GM12891 (cell line): Measurements from ENCODE around the gene TPM1.

Source experiments
- DNase-seq: peaks from one replicate; pipeline ENCODE4 v3.0.0; 2011; ENCODE audit warnings: low spot score; ENCODE audit not compliant: insufficient read length
- FAIRE-seq: peaks from 2 replicates; lab custom pipeline; 2011; peaks lifted over from hg19 to GRCh38; lab: Jason Lieb, UNC
- PAX5 ChIP-seq: IDR thresholded peaks from 2 replicates; pipeline ENCODE4 v1.6.1; 2011; ENCODE audit warnings: low read length, moderate library complexity, mild to moderate bottlenecking; ENCODE audit not compliant: insufficient read depth, severe bottlenecking
- POLR2A ChIP-seq: IDR thresholded peaks from 2 replicates; pipeline ENCODE4 v1.6.1; 2011; ENCODE audit warnings: low read depth, low read length, control low read depth
- POLR2AphosphoS5 ChIP-seq: IDR thresholded peaks from 2 replicates; pipeline ENCODE4 v1.6.1; 2011; ENCODE audit warnings: low read depth, low read length, control low read depth
- POU2F2 ChIP-seq: IDR thresholded peaks from 2 replicates; pipeline ENCODE4 v1.6.1; 2011; ENCODE audit warnings: low read depth, mild to moderate bottlenecking, control low read depth, low read length, moderate library complexity
- SPI1 ChIP-seq: IDR thresholded peaks from 2 replicates; pipeline ENCODE4 v1.6.1; 2011; ENCODE audit warnings: low read depth, low read length, control low read depth
- TAF1 ChIP-seq: IDR thresholded peaks from 2 replicates; pipeline ENCODE4 v1.6.1; 2011; ENCODE audit warnings: low read depth, low read length, control low read depth

Gene TPM1

GRCh38 chr15:63109498-63109897 lies 67.0 kb downstream of the TPM1 start:
- TF ChIP-seq TAF1: no peak
- TF ChIP-seq POLR2A: no peak
- no peak for TF ChIP-seq PAX5
- TF ChIP-seq POLR2AphosphoS5: no peak
- no peak for FAIRE-seq
- no peak for DNase-seq

DNA sequence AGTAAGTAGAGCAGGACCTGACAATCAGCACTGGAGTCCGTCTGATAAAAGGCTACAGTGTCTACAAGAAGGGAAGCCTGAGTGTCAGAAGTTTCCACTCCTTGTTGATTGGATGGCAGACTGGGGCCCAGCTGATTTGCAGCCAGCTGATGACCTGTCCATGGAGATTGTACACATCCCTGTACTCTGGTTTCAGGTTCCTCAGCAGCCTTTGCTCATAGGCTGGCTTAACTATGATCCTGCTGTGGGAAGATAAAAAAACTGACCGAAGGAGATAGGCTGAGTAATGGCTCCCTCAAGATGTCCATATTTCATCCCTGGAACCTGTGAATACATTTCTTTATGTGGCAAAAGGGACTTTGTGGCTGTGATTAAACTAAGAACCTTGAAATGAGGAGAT lies 67.4 kb downstream of the TPM1 start:
- no peak for DNase-seq
- FAIRE-seq: no peak
- TF ChIP-seq PAX5 (no peak), SPI1 (no peak), POLR2AphosphoS5 (no peak), TAF1 (no peak), POLR2A (no peak), POU2F2 (no peak)

DNA sequence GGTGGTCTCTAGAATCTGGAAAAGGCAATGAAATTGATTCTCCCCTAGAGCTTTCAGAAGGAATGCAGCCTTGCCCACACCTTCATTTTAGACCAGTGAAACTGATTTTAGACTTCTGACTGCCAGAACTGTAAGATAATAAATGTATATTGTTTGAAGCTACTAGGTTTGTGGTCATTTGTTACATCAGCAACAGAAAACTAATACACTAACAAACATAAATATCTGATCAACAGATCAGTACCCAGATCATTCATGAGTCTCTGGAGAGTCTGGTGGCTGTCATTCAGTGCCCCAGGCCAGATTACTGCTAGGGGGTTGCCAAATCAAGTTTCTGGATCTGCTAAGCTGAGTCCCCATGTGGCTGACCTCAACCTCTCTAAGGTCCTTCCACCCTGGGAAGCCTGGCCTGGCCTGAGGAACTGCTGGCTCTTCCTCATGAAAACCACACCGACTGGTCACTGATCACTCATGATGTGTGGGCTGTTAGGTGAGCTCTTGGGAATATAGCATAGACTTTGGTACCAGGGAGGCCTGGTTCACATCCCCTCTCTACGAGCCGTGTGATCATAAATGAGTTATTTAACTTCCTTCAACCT lies 68.0 kb downstream of the TPM1 start:
- DNase-seq (no peak), FAIRE-seq (no peak)
- TF ChIP-seq POLR2AphosphoS5 (no peak), SPI1 (no peak), POU2F2 (no peak), PAX5 (no peak), TAF1 (no peak), POLR2A (no peak)

GRCh38 chr15:63111481-63111880 lies 68.9 kb downstream of the TPM1 start:
- FAIRE-seq: no peak
- no peak for DNase-seq
- TF ChIP-seq POU2F2: no peak
- no peak for TF ChIP-seq POLR2AphosphoS5

DNA sequence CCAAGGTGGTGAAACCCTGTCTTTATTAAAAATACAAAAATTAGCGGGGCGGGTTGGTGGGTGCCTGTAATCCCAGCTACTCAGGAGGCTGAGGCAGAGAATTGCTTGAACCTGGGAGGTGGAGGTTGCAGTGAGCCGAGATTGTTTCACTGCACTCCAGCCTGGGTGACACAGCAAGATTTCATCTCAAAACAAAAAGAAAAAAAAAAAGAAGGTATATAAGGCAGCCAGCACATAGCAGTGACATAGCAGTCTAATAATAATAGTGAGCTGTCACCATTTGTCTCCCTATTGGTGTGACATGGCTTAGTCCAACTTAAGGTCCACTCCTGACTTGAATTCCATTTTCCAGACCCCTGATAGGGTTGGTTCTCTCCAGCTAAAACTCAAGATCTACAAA lies 70.3 kb downstream of the TPM1 start:
- TF ChIP-seq PAX5: no peak
- FAIRE-seq (no peak), DNase-seq (no peak)

DNA sequence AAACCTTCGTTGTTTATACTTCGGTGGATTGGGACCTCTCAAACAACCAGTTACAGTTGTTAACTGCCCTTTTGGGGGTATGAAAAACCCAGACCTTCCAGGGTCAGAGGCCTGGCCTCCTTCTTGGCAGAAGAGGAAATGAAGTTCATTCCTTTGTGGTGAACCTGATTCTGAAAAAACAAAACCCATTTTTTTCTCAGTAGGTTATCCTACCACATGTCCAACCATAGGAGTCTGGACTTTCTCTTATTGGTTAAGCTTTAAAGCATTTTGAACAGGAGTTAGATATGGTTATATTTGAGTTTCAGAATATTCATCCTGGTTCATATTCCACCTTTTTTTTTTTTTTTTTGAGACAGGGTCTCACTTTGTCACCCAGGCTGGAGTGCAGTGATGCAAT lies 71.9 kb downstream of the TPM1 start:
- no peak for FAIRE-seq
- no peak for TF ChIP-seq PAX5
- no peak for DNase-seq
